GM21723 (cell line): ENCODE data around the gene ATXN10.

Experiments
- ATAC-seq: cut with Tn5 transposase; IDR thresholded peaks from one replicate; pipeline ENCODE4 v1.9.1; 2021; ENCODE audit warnings: mild to moderate bottlenecking, moderate library complexity; ENCODE audit not compliant: unreplicated experiment

The ATXN10 gene

GRCh38 chr22:45817745-45818423 lies 146.2 kb downstream of the ATXN10 start:
- ATAC-seq, result no peak

- ATAC-seq, result no peak
Measured at GRCh38 chr22:45818424-45819085, 146.9 kb downstream of the ATXN10 start.

GRCh38 chr22:45819305-45819704 lies 147.7 kb downstream of the ATXN10 start:
- ATAC-seq, result no peak

- no peak for ATAC-seq
Measured at GRCh38 chr22:45823336-45823735, 151.7 kb downstream of the ATXN10 start.

- no peak for ATAC-seq
Measured at GRCh38 chr22:45826520-45826919, 154.9 kb downstream of the ATXN10 start.

- ATAC-seq, result no peak
Measured at GRCh38 chr22:45828841-45829240, 157.2 kb downstream of the ATXN10 start.

GRCh38 chr22:45830531-45831245 lies 159.1 kb downstream of the ATXN10 start:
- no peak for ATAC-seq

- ATAC-seq, result no peak
Measured at GRCh38 chr22:45831394-45831793, 159.8 kb downstream of the ATXN10 start.

- ATAC-seq, result no peak
Measured at GRCh38 chr22:45832180-45832579, 160.5 kb downstream of the ATXN10 start.

GRCh38 chr22:45832959-45833580 lies 161.4 kb downstream of the ATXN10 start:
- no peak for ATAC-seq

- no peak for ATAC-seq
Measured at GRCh38 chr22:45833613-45834012, 162.0 kb downstream of the ATXN10 start.

GRCh38 chr22:45834241-45834640 lies 162.6 kb downstream of the ATXN10 start:
- no peak for ATAC-seq

- ATAC-seq, result no peak
Measured at GRCh38 chr22:45834795-45835194, 163.2 kb downstream of the ATXN10 start.

- ATAC-seq, result no peak
Measured at GRCh38 chr22:45836418-45837169, 165.0 kb downstream of the ATXN10 start.

- ATAC-seq, result no peak
Measured at GRCh38 chr22:45837508-45837907, 165.9 kb downstream of the ATXN10 start.

GRCh38 chr22:45838305-45838887 lies 166.8 kb downstream of the ATXN10 start:
- ATAC-seq, result no peak

- ATAC-seq, result no peak
Measured at GRCh38 chr22:45840483-45840882, 168.8 kb downstream of the ATXN10 start.

GRCh38 chr22:45842291-45842991 lies 170.8 kb downstream of the ATXN10 start:
- ATAC-seq, result no peak

GRCh38 chr22:45843031-45843430 lies 171.4 kb downstream of the ATXN10 start:
- no peak for ATAC-seq

GRCh38 chr22:45843986-45844385 lies 172.4 kb downstream of the ATXN10 start:
- ATAC-seq, result no peak
